ENCODE measurements around the gene SHC1.

SHC1 gene

GRCh38 chr1:155001675-155002463 is 31.3 kb upstream of the SHC1 start (continued):
- TF ChIP-seq ZXDB (tag by site-specific recombination; IDR thresholded peaks at IDR 0.05) (peak; percentile 98; the same call in 1 of the 2 replicates), ZNF140 (tag by site-specific recombination; IDR thresholded peaks at IDR 0.05) (no peak), ZNF555 (tag by site-specific recombination; conservative IDR thresholded peaks at IDR 0.05) (no peak), PRDM4 (tag by site-specific recombination; IDR thresholded peaks at IDR 0.05) (no peak), ZNF18 (tag by site-specific recombination; IDR thresholded peaks at IDR 0.05) (no peak), ZNF366 (tag by site-specific recombination; conservative IDR thresholded peaks at IDR 0.05) (peak; percentile 98), ZNF624 (tag by site-specific recombination; IDR thresholded peaks at IDR 0.05) (no peak), KLF17 (tag by site-specific recombination; IDR thresholded peaks at IDR 0.05) (peak; percentile 23), ZNF2 (tag by site-specific recombination; IDR thresholded peaks at IDR 0.05) (no peak), IKZF3 (tag by site-specific recombination; IDR thresholded peaks at IDR 0.05) (peak; percentile 8; the same call in 1 of the 2 replicates), ZNF354C (tag by site-specific recombination; IDR thresholded peaks at IDR 0.05; ENCODE audit: borderline replicate concordance, low read depth) (no peak), ZNF488 (tag by site-specific recombination; IDR thresholded peaks at IDR 0.05) (no peak), ZNF169 (tag by site-specific recombination; IDR thresholded peaks at IDR 0.05) (no peak), ZEB2 (tag by site-specific recombination; IDR thresholded peaks at IDR 0.05) (peak; percentile 65), ZNF391 (tag by site-specific recombination; IDR thresholded peaks at IDR 0.05; ENCODE audit: borderline replicate concordance, low read depth) (0 out of 2 replicates have a peak, but pooled peaks have one; percentile 41), TCF7L2 (IDR thresholded peaks at IDR 0.05; ENCODE audit: borderline replicate concordance, low read depth, low read length) (peak; percentile 13; the same call in 1 of the 2 replicates), INSM2 (tag by site-specific recombination; IDR thresholded peaks at IDR 0.05) (peak; percentile 78; the same call in 1 of the 2 replicates), TRIM28 (IDR thresholded peaks at IDR 0.05; ENCODE audit: borderline replicate concordance, low read length) (no peak), SCRT2 (tag by site-specific recombination; IDR thresholded peaks at IDR 0.05) (no peak), ZNF155 (tag by site-specific recombination; IDR thresholded peaks at IDR 0.05) (no peak), ZNF777 (tag by site-specific recombination; IDR thresholded peaks at IDR 0.05; ENCODE audit: borderline replicate concordance) (no peak; the same call in 1 of the 2 replicates), KLF10 (tag by site-specific recombination; IDR thresholded peaks at IDR 0.05) (peak; percentile 76), SCRT1 (tag by site-specific recombination; IDR thresholded peaks at IDR 0.05; ENCODE audit: borderline replicate concordance) (no peak), SALL2 (tag by site-specific recombination; IDR thresholded peaks at IDR 0.05; ENCODE audit: borderline replicate concordance) (no peak)
- TF ChIP-seq, protein P1, sequence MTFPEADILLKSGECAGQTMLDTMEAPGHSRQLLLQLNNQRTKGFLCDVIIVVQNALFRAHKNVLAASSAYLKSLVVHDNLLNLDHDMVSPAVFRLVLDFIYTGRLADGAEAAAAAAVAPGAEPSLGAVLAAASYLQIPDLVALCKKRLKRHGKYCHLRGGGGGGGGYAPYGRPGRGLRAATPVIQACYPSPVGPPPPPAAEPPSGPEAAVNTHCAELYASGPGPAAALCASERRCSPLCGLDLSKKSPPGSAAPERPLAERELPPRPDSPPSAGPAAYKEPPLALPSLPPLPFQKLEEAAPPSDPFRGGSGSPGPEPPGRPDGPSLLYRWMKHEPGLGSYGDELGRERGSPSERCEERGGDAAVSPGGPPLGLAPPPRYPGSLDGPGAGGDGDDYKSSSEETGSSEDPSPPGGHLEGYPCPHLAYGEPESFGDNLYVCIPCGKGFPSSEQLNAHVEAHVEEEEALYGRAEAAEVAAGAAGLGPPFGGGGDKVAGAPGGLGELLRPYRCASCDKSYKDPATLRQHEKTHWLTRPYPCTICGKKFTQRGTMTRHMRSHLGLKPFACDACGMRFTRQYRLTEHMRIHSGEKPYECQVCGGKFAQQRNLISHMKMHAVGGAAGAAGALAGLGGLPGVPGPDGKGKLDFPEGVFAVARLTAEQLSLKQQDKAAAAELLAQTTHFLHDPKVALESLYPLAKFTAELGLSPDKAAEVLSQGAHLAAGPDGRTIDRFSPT (tag by site-specific recombination; IDR thresholded peaks at IDR 0.05): peak; percentile 94
- TF ChIP-seq, protein P2, sequence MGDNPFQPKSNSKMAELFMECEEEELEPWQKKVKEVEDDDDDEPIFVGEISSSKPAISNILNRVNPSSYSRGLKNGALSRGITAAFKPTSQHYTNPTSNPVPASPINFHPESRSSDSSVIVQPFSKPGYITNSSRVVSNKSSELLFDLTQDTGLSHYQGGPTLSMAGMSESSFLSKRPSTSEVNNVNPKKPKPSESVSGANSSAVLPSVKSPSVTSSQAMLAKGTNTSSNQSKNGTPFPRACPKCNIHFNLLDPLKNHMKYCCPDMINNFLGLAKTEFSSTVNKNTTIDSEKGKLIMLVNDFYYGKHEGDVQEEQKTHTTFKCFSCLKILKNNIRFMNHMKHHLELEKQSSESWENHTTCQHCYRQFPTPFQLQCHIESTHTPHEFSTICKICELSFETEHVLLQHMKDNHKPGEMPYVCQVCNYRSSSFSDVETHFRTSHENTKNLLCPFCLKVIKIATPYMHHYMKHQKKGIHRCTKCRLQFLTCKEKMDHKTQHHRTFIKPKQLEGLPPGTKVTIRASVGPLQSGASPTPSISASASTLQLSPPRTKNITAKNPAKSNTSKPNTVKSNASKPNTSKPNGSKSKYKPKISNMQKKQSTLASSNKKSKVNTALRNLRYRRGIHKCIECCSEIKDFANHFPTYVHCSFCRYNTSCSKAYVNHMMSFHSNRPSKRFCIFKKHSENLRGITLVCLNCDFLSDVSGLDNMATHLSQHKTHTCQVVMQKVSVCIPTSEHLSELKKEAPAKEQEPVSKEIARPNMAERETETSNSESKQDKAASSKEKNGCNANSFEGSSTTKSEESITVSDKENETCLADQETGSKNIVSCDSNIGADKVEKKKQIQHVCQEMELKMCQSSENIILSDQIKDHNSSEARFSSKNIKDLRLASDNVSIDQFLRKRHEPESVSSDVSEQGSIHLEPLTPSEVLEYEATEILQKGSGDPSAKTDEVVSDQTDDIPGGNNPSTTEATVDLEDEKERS (tag by site-specific recombination; IDR thresholded peaks at IDR 0.05): peak; percentile 88

All from HEK293 (cell line).